Fibroblast of lung (primary cell): ENCODE results near the gene SLF2. TPM values are rescaled to one million over a fixed set of nuclear protein-coding genes. Genes with fewer than 3 reads are reported as not detected.

ENCODE experiments used
- DNase-seq, 2 donors: peaks; one replicate each; pipeline versions ENCODE4 v3.0.0 to v3.0.0-alpha.2; 2010; ENCODE audit warnings: low read depth in 2 of 2
- H2AFZ ChIP-seq: 2 replicates; pipeline ENCODE4 v1.5.1; 2012; ENCODE audit warnings: low read length, control low read depth, inconsistent platforms
- H3K27ac ChIP-seq: 2 replicates; pipeline ENCODE4 v1.5.1; 2011; ENCODE audit warnings: low read length, control low read depth; ENCODE audit not compliant: insufficient read depth
- H3K27me3 ChIP-seq: 2 replicates; pipeline ENCODE4 v1.5.1; 2011; ENCODE audit warnings: mild to moderate bottlenecking, low read length; ENCODE audit not compliant: control insufficient read depth, insufficient read depth
- H3K36me3 ChIP-seq: 2 replicates; pipeline ENCODE4 v1.5.1; 2011; ENCODE audit warnings: low read length; ENCODE audit not compliant: control insufficient read depth, insufficient read depth
- H3K4me1 ChIP-seq: 2 replicates; pipeline ENCODE4 v1.5.1; 2011; ENCODE audit warnings: low read length; ENCODE audit not compliant: control insufficient read depth, insufficient read depth; ENCODE audit errors: extremely low read depth
- H3K4me2 ChIP-seq: 2 replicates; pipeline ENCODE4 v1.5.1; 2011; ENCODE audit warnings: low read length, control low read depth; ENCODE audit not compliant: insufficient read depth; ENCODE audit errors: extremely low read depth
- H3K4me3 ChIP-seq, 4 experiments: fragments of 200-600 bp in 1 of 4; sonication (generic) in 1 of 4; replicated peaks in 1 of 4; 2 replicates each; pipeline ENCODE4 v1.5.1; 2011 to 2016; ENCODE audit warnings: low read length in 4 of 4, low read depth in 3 of 4, mild to moderate bottlenecking in 3 of 4, control low read depth in 2 of 4, inconsistent platforms in 1 of 4, mixed read lengths in 1 of 4; ENCODE audit not compliant: insufficient read depth in 1 of 4; ENCODE audit errors: control extremely low read depth in 1 of 4
- H3K79me2 ChIP-seq: 2 replicates; pipeline ENCODE4 v1.5.1; 2012; ENCODE audit warnings: mild to moderate bottlenecking, low read length, inconsistent platforms; ENCODE audit not compliant: control insufficient read depth, insufficient read depth
- H3K9ac ChIP-seq: 2 replicates; pipeline ENCODE4 v1.5.1; 2011; ENCODE audit warnings: mild to moderate bottlenecking, low read length, control low read depth; ENCODE audit not compliant: insufficient read depth
- H3K9me3 ChIP-seq: 2 replicates; pipeline ENCODE4 v1.5.1; 2012; ENCODE audit warnings: low read depth, low read length; ENCODE audit not compliant: control insufficient read depth, insufficient read depth
- H4K20me1 ChIP-seq: 2 replicates; pipeline ENCODE4 v1.5.1; 2011; ENCODE audit warnings: low read length; ENCODE audit not compliant: control insufficient read depth, insufficient read depth; ENCODE audit errors: extremely low read depth
- EZH2 ChIP-seq: IDR thresholded peaks from 2 replicates; pipeline ENCODE4 v1.5.1; 2012; ENCODE audit warnings: low read length, control low read depth, mild to moderate bottlenecking; ENCODE audit errors: missing control alignments
- polyA plus RNA-seq, 2 donors: library from polyadenylated mRNA; depleted of rRNA in 1 of 2; stranded (reverse) in 1 of 2; unstranded in 1 of 2; fragments of >200 nt; gene quantifications; 2 replicates each; pipeline ENCODE4 v1.2.1, GENCODE V29; 2011 to 2012; ENCODE audit warnings: missing spikeins in 1 of 2
- total RNA-seq: library from RNA; depleted of rRNA; stranded (reverse); fragments of >200 nt; gene quantifications from 2 replicates; pipeline ENCODE4 v1.2.1, GENCODE V29; 2014
- TF ChIP-seq, protein P1 (sequence below), 2 donors: IDR thresholded peaks in 1 of 2; conservative IDR thresholded peaks in 1 of 2; 1 replicate in 1 of 2; 2 replicates in 1 of 2; pipeline ENCODE4 v1.5.1; 2011 to 2012; ENCODE audit warnings: low read length in 2 of 2, control low read depth in 1 of 2, inconsistent platforms in 1 of 2, low read depth in 1 of 2, mild to moderate bottlenecking in 1 of 2

The SLF2 gene
- total and polyA plus RNA-seq, 2 donors (not counting 1 experiment from before 2014, with no cell fraction given): 16.6 to 32.5 TPM

DNA sequence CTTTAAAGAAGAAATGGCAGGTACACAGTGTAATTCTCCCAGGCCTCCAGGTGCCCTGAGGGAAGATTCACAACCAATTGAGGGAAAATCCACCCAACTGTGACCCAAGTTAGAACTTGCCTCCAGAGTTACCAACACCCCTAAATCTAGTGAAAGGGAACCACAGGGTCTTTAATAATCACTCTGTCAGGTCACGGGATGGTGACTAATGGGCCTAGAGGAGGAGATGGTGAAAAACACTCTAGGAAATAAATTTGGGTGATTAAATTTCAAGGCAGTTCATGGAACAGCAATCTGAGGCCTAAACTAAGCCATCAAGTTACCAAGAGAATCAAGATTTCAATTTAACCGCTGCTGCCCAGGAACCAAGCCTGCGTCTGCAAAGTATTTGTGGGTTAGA, 26.7 kb upstream of the SLF2 start:
- Histone ChIP-seq H3K9me3 (no peaks in the 10 kb centered on the region), H3K79me2 (no peaks in the 10 kb centered on the region), H3K36me3 (no peaks in the 10 kb centered on the region), H3K4me3 (no peak overlapping the region), H3K9ac (no peak overlapping the region), H4K20me1 (no peaks in the 10 kb centered on the region), H3K4me2 (no peak overlapping the region), H2AFZ (no peak overlapping the region), H3K4me1 (peaks cover 25% of the 10 kb centered on the region), H3K27me3 (no peaks in the 10 kb centered on the region), H3K27ac (no peak overlapping the region)
- TF ChIP-seq, protein P1, sequence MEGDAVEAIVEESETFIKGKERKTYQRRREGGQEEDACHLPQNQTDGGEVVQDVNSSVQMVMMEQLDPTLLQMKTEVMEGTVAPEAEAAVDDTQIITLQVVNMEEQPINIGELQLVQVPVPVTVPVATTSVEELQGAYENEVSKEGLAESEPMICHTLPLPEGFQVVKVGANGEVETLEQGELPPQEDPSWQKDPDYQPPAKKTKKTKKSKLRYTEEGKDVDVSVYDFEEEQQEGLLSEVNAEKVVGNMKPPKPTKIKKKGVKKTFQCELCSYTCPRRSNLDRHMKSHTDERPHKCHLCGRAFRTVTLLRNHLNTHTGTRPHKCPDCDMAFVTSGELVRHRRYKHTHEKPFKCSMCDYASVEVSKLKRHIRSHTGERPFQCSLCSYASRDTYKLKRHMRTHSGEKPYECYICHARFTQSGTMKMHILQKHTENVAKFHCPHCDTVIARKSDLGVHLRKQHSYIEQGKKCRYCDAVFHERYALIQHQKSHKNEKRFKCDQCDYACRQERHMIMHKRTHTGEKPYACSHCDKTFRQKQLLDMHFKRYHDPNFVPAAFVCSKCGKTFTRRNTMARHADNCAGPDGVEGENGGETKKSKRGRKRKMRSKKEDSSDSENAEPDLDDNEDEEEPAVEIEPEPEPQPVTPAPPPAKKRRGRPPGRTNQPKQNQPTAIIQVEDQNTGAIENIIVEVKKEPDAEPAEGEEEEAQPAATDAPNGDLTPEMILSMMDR (conservative IDR thresholded peaks at IDR 0.05 in 1 of 2, IDR thresholded peaks at IDR 0.05 in 1 of 2; ENCODE audit: low read depth in 1 of 2, low read length in 2 of 2): no peak
- TF ChIP-seq EZH2: no peak
- no peak for DNase-seq

DNA sequence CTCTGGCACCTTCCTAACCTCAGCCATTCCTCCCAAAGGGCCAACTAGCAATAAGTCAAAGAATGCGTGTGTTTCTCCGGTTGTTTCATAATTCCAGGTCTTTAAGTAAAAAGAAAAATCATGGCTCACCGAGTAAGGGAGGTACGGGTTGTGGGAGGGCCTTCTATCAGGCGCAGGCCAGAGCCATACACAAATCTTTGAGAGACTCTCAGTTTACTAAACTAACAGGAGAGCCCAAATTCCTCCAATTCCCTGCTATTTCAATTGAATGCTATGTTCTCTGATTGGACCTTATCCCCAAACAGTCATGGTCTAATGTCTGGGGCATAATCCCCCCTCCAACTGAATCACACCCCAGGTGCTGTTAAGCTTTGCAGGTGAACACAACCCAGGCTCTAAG, 26.2 kb upstream of the SLF2 start:
- Histone ChIP-seq H3K9me3 (no peaks in the 10 kb centered on the region), H3K4me3 (no peak overlapping the region), H2AFZ (no peak overlapping the region), H4K20me1 (no peaks in the 10 kb centered on the region), H3K4me1 (peaks cover 25% of the 10 kb centered on the region), H3K4me2 (no peak overlapping the region), H3K27me3 (no peaks in the 10 kb centered on the region), H3K36me3 (no peaks in the 10 kb centered on the region), H3K9ac (no peak overlapping the region), H3K27ac (no peak overlapping the region), H3K79me2 (no peaks in the 10 kb centered on the region)
- no peak for DNase-seq
- no peak for TF ChIP-seq EZH2

DNA sequence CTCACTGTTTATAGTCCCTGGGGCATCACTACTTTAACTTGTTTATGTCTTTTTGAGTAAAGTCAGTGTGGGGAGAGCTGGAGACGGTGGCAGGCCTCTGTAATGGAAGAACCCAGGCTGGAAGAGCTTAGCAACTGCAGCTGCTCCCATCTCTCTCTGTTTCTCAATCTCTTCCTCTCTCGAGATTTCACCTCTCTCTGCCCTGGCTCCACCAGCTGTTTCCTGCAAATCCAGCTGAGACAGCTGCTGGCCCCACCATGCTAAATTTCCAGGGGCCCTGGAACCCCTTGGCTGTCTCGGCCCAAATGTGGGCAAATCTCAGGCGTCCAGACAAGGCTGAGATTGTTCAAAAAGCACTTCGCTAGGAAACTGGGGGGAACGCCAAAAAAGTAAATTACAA, 25.8 kb upstream of the SLF2 start:
- no peaks in the 10 kb centered on the region for H4K20me1 ChIP-seq
- no peaks in the 10 kb centered on the region for H3K36me3 ChIP-seq
- no peaks in the 10 kb centered on the region for H3K9me3 ChIP-seq
- H3K27me3 ChIP-seq: no peaks in the 10 kb centered on the region
- H3K4me1 ChIP-seq: peaks cover 23% of the 10 kb centered on the region
- no peak overlapping the region for H3K4me3 ChIP-seq
- TF ChIP-seq, protein P1 (conservative IDR thresholded peaks at IDR 0.05 in 1 of 2, IDR thresholded peaks at IDR 0.05 in 1 of 2; ENCODE audit: low read depth in 1 of 2, low read length in 2 of 2): no peak
- TF ChIP-seq EZH2: no peak
- peak in 1 of 2 donors; percentile 74 for DNase-seq
- H3K9ac ChIP-seq: no peak overlapping the region
- H3K27ac ChIP-seq: no peak overlapping the region
- H3K79me2 ChIP-seq: no peaks in the 10 kb centered on the region
- H3K4me2 ChIP-seq: no peak overlapping the region
- no peak overlapping the region for H2AFZ ChIP-seq
